CD4-positive, alpha-beta T cell (primary cell): ENCODE results near the gene BHLHA9. TPM values are rescaled to one million over a fixed set of nuclear protein-coding genes. Genes with fewer than 3 reads are reported as not detected.

ENCODE experiments used
- ATAC-seq: fragments of 200-7000 bp; cut with Tn5 transposase; one replicate; pipeline ENCODE4 v1.10.0; 2022; ENCODE audit warnings: mild to moderate bottlenecking; ENCODE audit not compliant: poor library complexity
- CTCF ChIA-PET: fragments of 350-600 bp; sonication (Branson Sonifier 250); formaldehyde crosslinking; loops from one replicate; lab custom pipeline; 2021; ENCODE audit warnings: antibody characterized with exemption, inconsistent platforms; lab: Charles Lee
- POLR2A ChIA-PET: fragments of 350-600 bp; sonication (Branson Sonifier 250); formaldehyde crosslinking; loops from one replicate; lab custom pipeline; 2021; ENCODE audit warnings: antibody characterized with exemption, inconsistent platforms; lab: Charles Lee
- DNase-seq, 14 experiments: peaks; one replicate each; pipeline ENCODE4 v3.0.0-alpha.2; 2013 to 2020; ENCODE audit warnings: mixed read lengths in 2 of 14
- H3K27ac ChIP-seq, 2 donors: one replicate each; pipeline versions ENCODE4 v1.5.1 to v1.7.0; 2013; ENCODE audit warnings: low read length in 2 of 2, low read depth in 1 of 2, mild to moderate bottlenecking in 1 of 2
- H3K27me3 ChIP-seq, 2 experiments: 1 replicate in 1 of 2; 2 replicates in 1 of 2; pipeline versions ENCODE4 v1.6.1 to v1.7.0; 2013; ENCODE audit warnings: low read length in 2 of 2, control low read depth in 1 of 2, mild to moderate bottlenecking in 1 of 2, moderate library complexity in 1 of 2; ENCODE audit not compliant: insufficient read depth in 2 of 2, control insufficient read depth in 1 of 2
- H3K36me3 ChIP-seq: one replicate; pipeline ENCODE4 v1.6.1; 2013; ENCODE audit warnings: low read length, control low read depth; ENCODE audit not compliant: insufficient read depth
- H3K4me1 ChIP-seq: one replicate; pipeline ENCODE4 v1.6.1; 2013; ENCODE audit warnings: low read length, control low read depth; ENCODE audit not compliant: insufficient read depth
- H3K4me3 ChIP-seq: one replicate; pipeline ENCODE4 v1.5.1; 2013; ENCODE audit warnings: mild to moderate bottlenecking, low read length, moderate library complexity
- H3K9me3 ChIP-seq, 2 experiments: 1 replicate in 1 of 2; 2 replicates in 1 of 2; pipeline versions ENCODE4 v1.6.1 to v1.7.0; 2013; ENCODE audit warnings: low read length in 2 of 2, mild to moderate bottlenecking in 2 of 2, control low read depth in 1 of 2, moderate library complexity in 1 of 2; ENCODE audit not compliant: control insufficient read depth in 1 of 2, insufficient read depth in 1 of 2
- H3K27ac Mint-ChIP-seq: one replicate; pipeline ENCODE4 v1.8.0; 2020; ENCODE audit warnings: mixed read lengths
- H3K27me3 Mint-ChIP-seq: one replicate; pipeline ENCODE4 v1.8.0; 2021; ENCODE audit warnings: mixed read lengths
- H3K36me3 Mint-ChIP-seq: one replicate; pipeline ENCODE4 v1.8.0; 2021; ENCODE audit warnings: low read depth, mixed read lengths
- H3K4me1 Mint-ChIP-seq: one replicate; pipeline ENCODE4 v1.8.0; 2021; ENCODE audit warnings: low read depth, mixed read lengths
- H3K4me3 Mint-ChIP-seq: one replicate; pipeline ENCODE4 v1.8.0; 2020; ENCODE audit warnings: mild to moderate bottlenecking, mixed read lengths
- H3K9me3 Mint-ChIP-seq: one replicate; pipeline ENCODE4 v1.8.0; 2020; ENCODE audit warnings: mixed read lengths
- CTCF ChIP-seq: fragments of 200-600 bp; IDR thresholded peaks from one replicate; pipeline ENCODE4 v1.8.0; 2022; ENCODE audit warnings: antibody characterized with exemption, mild to moderate bottlenecking
- intact Hi-C, 2 experiments: fragments of 100-400 bp; cut with DNase I in 1 of 2; cut with micrococcal nuclease in 1 of 2; formaldehyde crosslinking; loops; one replicate each; pipeline versions ENCODE4 v1.15.1 to v1.9.0; 2023 to 2025; cut with DNase I, micrococcal nuclease
- total RNA-seq, 174 experiments: library from RNA in 2 of 174; stranded (reverse) in 2 of 174; gene quantifications; one replicate each; pipeline ENCODE4 v1.2.3 and lab custom pipeline; 2021 to 2026

Gene BHLHA9
- total RNA-seq, 2 experiments from 2014 or later, result not detected

GRCh38 chr17:1256699-1257098, 13.5 kb upstream of the BHLHA9 start:
- intact Hi-C loops, result loop anchor here in 1 of 2 experiments (5.0 kb wide), 1 partner anchor 276 kb away; no protein-coding TSS in a partner anchor
- Mint-ChIP-seq H3K9me3 (no peaks in the 10 kb centered on the region), H3K4me3 (no peak overlapping the region), H3K27ac (no peak overlapping the region), H3K36me3 (no peaks in the 10 kb centered on the region), H3K4me1 (peaks cover 27% of the 10 kb centered on the region), H3K27me3 (peaks cover 36% of the 10 kb centered on the region)
- H3K4me1 ChIP-seq, result peaks cover 38% of the 10 kb centered on the region
- ChIA-PET CTCF (interaction anchor here (0.7 to 1.0 kb wide), 2 partner anchors 70 to 76 kb away, joined by 3 to 5 read pairs; no protein-coding TSS in a partner anchor), POLR2A (interaction anchor here (1.2 kb wide), 1 partner anchor 304 kb away, joined by 3 read pairs; no protein-coding TSS in a partner anchor)
- H3K27ac ChIP-seq, result no peak overlapping the region
- H3K4me3 ChIP-seq, result no peak overlapping the region
- no peaks in the 10 kb centered on the region for H3K36me3 ChIP-seq
- ATAC-seq (no peak), DNase-seq (no peak)
- H3K27me3 ChIP-seq, result peaks cover 14 to 24% of the 10 kb centered on the region in 2 experiments
- TF ChIP-seq CTCF, result no peak
- peaks cover 0 to 8% of the 10 kb centered on the region in 2 experiments for H3K9me3 ChIP-seq

DNA sequence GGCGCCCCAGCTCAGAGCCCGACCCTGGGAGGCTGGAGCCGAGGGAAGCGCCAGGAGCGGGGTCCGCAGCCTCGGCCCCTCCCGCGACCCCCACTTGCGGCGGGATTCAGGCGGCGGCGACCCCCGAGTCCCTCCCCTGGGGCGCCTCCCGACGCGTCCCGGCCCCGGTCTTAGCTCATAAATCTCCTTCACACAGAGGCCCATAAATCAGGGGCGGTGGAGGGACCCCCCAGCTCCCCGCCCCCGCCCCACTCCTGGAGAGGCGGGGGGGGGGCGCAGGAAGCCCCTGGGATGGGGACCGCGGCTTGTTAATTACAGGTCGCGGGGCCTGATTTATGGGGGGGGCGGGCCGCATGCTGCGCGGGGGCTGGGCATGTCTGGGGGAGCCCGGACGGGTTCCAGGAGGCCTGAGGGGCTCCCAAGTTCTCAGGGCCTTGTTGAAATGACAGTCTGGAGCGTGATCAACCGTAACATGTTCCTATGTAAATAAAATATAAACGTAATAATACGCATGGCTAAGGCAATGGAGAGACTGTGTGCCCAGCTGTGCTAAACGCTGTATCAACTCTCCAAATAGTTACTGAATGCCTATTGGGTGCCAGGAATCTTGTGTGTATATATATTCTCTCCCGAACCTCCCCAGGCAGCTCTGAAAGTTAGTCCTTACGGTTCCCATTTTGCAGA, 10.0 kb upstream of the BHLHA9 start:
- no peaks in the 10 kb centered on the region for H3K9me3 Mint-ChIP-seq
- H3K27ac ChIP-seq, result no peak overlapping the region
- no peak for TF ChIP-seq CTCF
- H3K4me3 Mint-ChIP-seq, result peak overlapping the region; percentile 30
- H3K36me3 ChIP-seq, result no peaks in the 10 kb centered on the region
- peak overlapping the region; percentile 53 for H3K4me3 ChIP-seq
- ChIA-PET CTCF (interaction anchor here (1.4 to 4.6 kb wide), 4 partner anchors 9 to 370 kb away, joined by 3 to 24 read pairs (median 5); partner anchors contain the start of gene INPP5K), POLR2A (interaction anchor here (1.9 kb wide), 1 partner anchor 72 kb away, joined by 8 read pairs; no protein-coding TSS in a partner anchor)
- H3K4me1 Mint-ChIP-seq, result peaks cover 27% of the 10 kb centered on the region
- peaks cover 0 to 8% of the 10 kb centered on the region in 2 experiments for H3K9me3 ChIP-seq
- peaks cover 31% of the 10 kb centered on the region for H3K4me1 ChIP-seq
- H3K27me3 ChIP-seq, result peaks cover 14 to 21% of the 10 kb centered on the region in 2 experiments
- H3K27me3 Mint-ChIP-seq, result peaks cover 32% of the 10 kb centered on the region
- intact Hi-C loops, result loop anchor here in 1 of 2 experiments (5.0 kb wide), 1 partner anchor 272 kb away; no protein-coding TSS in a partner anchor
- no peak overlapping the region for H3K27ac Mint-ChIP-seq
- no peak for DNase-seq
- ATAC-seq, result no peak
- H3K36me3 Mint-ChIP-seq, result no peaks in the 10 kb centered on the region

GRCh38 chr17:1260770-1261161, 9.5 kb upstream of the BHLHA9 start:
- Mint-ChIP-seq H3K4me1 (peaks cover 27% of the 10 kb centered on the region), H3K9me3 (no peaks in the 10 kb centered on the region), H3K27ac (no peak overlapping the region), H3K36me3 (no peaks in the 10 kb centered on the region), H3K4me3 (peak overlapping the region; percentile 30), H3K27me3 (peaks cover 30% of the 10 kb centered on the region)
- H3K36me3 ChIP-seq, result no peaks in the 10 kb centered on the region
- intact Hi-C loops, result loop anchor here in 1 of 2 experiments (5.0 kb wide), 1 partner anchor 272 kb away; no protein-coding TSS in a partner anchor
- H3K27me3 ChIP-seq, result peaks cover 14 to 21% of the 10 kb centered on the region in 2 experiments
- no peak overlapping the region for H3K27ac ChIP-seq
- TF ChIP-seq CTCF, result no peak
- no peak for DNase-seq
- ChIA-PET POLR2A (interaction anchor here (1.9 kb wide), 1 partner anchor 72 kb away, joined by 8 read pairs; no protein-coding TSS in a partner anchor), CTCF (interaction anchor here (1.4 to 4.6 kb wide), 3 partner anchors 8 to 369 kb away, joined by 3 to 24 read pairs (median 5); no protein-coding TSS in a partner anchor)
- peaks cover 31% of the 10 kb centered on the region for H3K4me1 ChIP-seq
- peaks cover 0 to 8% of the 10 kb centered on the region in 2 experiments for H3K9me3 ChIP-seq
- H3K4me3 ChIP-seq, result no peak overlapping the region
- no peak for ATAC-seq
